ENCODE data around the gene OSTC. TPM values are rescaled to one million over a fixed set of nuclear protein-coding genes. Genes with fewer than 3 reads are reported as not detected.
"Not testable (repeated sequence)": the region's sequence is repeated elsewhere in the genome, so short reads cannot be mapped to it uniquely, and the experiment has no call there.

OSTC gene
- total and polyA plus RNA-seq, 2 of the 13 experiments (the other 11 are each of a cell fraction or from before 2014, with no cell fraction given) = 208 to 380 TPM

- BruUV-seq (replicated peaks); H3K36me3 ChIP-seq (replicated peaks in 1 of 2; ENCODE audit: control insufficient read depth in 1 of 2, insufficient read depth in 2 of 2, low read length in 2 of 2); FAIRE-seq; CTCF ChIA-PET (ENCODE audit: low intra/inter-chr PET ratio, low total read pairs); H3K79me2 ChIP-seq (ENCODE audit: insufficient read depth, low read length); DNase-seq (ENCODE audit: low spot score); ATAC-seq; POLR2A ChIA-PET; H3K9me3 ChIP-seq (ENCODE audit: low read length); H3K27ac ChIP-seq (ENCODE audit: extremely low read length, insufficient read depth, low read length); intact Hi-C loops (cut with micrococcal nuclease; ENCODE audit: unreplicated experiment); H3K27me3 ChIP-seq (ENCODE audit: control insufficient read depth in 1 of 2, insufficient read depth in 2 of 2, low read length in 2 of 2); H3K9ac ChIP-seq (ENCODE audit: insufficient read depth, low read depth, low read length); in situ Hi-C loops (cut with HindIII; ENCODE audit: extremely low pct_ligation_motif_present, low pct_unique_long_range_greater_than_20kb); H4K20me1 ChIP-seq (ENCODE audit: insufficient read depth, low read length); H2AFZ ChIP-seq (ENCODE audit: low read length); H3K4me3 ChIP-seq (replicated peaks in 1 of 3; ENCODE audit: insufficient read depth in 1 of 3, low read depth in 2 of 3, low read length in 3 of 3); H3K4me2 ChIP-seq (ENCODE audit: low read depth, low read length): not testable (repeated sequence)
- WGBS (ENCODE audit: low lambda C conversion rate) = 62% methylated on average over 7 of the region's 7 CpGs
- peaks cover 11% of the 10 kb centered on the region; the same call in 1 of the 2 replicates for H3K4me1 ChIP-seq (ENCODE audit: insufficient read depth, low read length)
These were observed 60.2 kb downstream of the OSTC start for GRCh38 chr4:108710578-108710977.

GRCh38 chr4:108714880-108715279, 64.5 kb downstream of the OSTC start:
- TF ChIP-seq SRF (IDR thresholded peaks at IDR 0.05; ENCODE audit: low read depth, low read length) = no peak
- no peak for TF ChIP-seq RBFOX2 (IDR thresholded peaks at IDR 0.05; ENCODE audit: low read depth, low read length)
- TF ChIP-seq SOX5 (CRISPR knock-in tag; IDR thresholded peaks at IDR 0.05; ENCODE audit: borderline replicate concordance) = peak; percentile 52; the same call in 1 of the 2 replicates
- TF ChIP-seq, protein P1, sequence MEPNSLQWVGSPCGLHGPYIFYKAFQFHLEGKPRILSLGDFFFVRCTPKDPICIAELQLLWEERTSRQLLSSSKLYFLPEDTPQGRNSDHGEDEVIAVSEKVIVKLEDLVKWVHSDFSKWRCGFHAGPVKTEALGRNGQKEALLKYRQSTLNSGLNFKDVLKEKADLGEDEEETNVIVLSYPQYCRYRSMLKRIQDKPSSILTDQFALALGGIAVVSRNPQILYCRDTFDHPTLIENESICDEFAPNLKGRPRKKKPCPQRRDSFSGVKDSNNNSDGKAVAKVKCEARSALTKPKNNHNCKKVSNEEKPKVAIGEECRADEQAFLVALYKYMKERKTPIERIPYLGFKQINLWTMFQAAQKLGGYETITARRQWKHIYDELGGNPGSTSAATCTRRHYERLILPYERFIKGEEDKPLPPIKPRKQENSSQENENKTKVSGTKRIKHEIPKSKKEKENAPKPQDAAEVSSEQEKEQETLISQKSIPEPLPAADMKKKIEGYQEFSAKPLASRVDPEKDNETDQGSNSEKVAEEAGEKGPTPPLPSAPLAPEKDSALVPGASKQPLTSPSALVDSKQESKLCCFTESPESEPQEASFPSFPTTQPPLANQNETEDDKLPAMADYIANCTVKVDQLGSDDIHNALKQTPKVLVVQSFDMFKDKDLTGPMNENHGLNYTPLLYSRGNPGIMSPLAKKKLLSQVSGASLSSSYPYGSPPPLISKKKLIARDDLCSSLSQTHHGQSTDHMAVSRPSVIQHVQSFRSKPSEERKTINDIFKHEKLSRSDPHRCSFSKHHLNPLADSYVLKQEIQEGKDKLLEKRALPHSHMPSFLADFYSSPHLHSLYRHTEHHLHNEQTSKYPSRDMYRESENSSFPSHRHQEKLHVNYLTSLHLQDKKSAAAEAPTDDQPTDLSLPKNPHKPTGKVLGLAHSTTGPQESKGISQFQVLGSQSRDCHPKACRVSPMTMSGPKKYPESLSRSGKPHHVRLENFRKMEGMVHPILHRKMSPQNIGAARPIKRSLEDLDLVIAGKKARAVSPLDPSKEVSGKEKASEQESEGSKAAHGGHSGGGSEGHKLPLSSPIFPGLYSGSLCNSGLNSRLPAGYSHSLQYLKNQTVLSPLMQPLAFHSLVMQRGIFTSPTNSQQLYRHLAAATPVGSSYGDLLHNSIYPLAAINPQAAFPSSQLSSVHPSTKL (CRISPR knock-in tag; IDR thresholded peaks at IDR 0.05) = peak; percentile 53; the same call in 1 of the 2 replicates
- no peak for TF ChIP-seq SOX13 (IDR thresholded peaks at IDR 0.05)
- TF ChIP-seq SOX13 (CRISPR knock-in tag; conservative IDR thresholded peaks at IDR 0.05 in 1 of 2, IDR thresholded peaks at IDR 0.05 in 1 of 2) = peak in 1 of 2 experiments; percentile 56; a peak in 1 of 4 replicates
- TF ChIP-seq SOX6 (IDR thresholded peaks at IDR 0.05) = no peak
- TF ChIP-seq SOX6 (CRISPR knock-in tag; IDR thresholded peaks at IDR 0.05) = peak; percentile 35; the same call in 1 of the 2 replicates
- TF ChIP-seq, protein P2, sequence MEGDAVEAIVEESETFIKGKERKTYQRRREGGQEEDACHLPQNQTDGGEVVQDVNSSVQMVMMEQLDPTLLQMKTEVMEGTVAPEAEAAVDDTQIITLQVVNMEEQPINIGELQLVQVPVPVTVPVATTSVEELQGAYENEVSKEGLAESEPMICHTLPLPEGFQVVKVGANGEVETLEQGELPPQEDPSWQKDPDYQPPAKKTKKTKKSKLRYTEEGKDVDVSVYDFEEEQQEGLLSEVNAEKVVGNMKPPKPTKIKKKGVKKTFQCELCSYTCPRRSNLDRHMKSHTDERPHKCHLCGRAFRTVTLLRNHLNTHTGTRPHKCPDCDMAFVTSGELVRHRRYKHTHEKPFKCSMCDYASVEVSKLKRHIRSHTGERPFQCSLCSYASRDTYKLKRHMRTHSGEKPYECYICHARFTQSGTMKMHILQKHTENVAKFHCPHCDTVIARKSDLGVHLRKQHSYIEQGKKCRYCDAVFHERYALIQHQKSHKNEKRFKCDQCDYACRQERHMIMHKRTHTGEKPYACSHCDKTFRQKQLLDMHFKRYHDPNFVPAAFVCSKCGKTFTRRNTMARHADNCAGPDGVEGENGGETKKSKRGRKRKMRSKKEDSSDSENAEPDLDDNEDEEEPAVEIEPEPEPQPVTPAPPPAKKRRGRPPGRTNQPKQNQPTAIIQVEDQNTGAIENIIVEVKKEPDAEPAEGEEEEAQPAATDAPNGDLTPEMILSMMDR (CRISPR knock-in tag; IDR thresholded peaks at IDR 0.05) = peak; percentile 18; the same call in 1 of the 2 replicates
- Histone ChIP-seq H3K4me2 (ENCODE audit: low read depth, low read length) (no peak overlapping the region), H3K4me3 (replicated peaks in 1 of 3; ENCODE audit: insufficient read depth in 1 of 3, low read depth in 2 of 3, low read length in 3 of 3) (no peak overlapping the region), H3K79me2 (ENCODE audit: insufficient read depth, low read length) (no peaks in the 10 kb centered on the region), H2AFZ (ENCODE audit: low read length) (no peak overlapping the region), H3K9ac (ENCODE audit: insufficient read depth, low read depth, low read length) (no peak overlapping the region), H4K20me1 (ENCODE audit: insufficient read depth, low read length) (no peaks in the 10 kb centered on the region), H3K9me3 (ENCODE audit: low read length) (no peaks in the 10 kb centered on the region), H3K36me3 (replicated peaks in 1 of 2; ENCODE audit: control insufficient read depth in 1 of 2, insufficient read depth in 2 of 2, low read length in 2 of 2) (no peaks in the 10 kb centered on the region), H3K27ac (ENCODE audit: extremely low read length, insufficient read depth, low read length) (no peak overlapping the region), H3K27me3 (ENCODE audit: control insufficient read depth in 1 of 2, insufficient read depth in 2 of 2, low read length in 2 of 2) (0 out of 5 replicates have a peak, but pooled peaks cover 0 to 4% of the 10 kb centered on the region in 2 experiments), H3K4me1 (ENCODE audit: insufficient read depth, low read length) (peaks cover 11% of the 10 kb centered on the region; the same call in 1 of the 2 replicates)
- 4% methylated on average over 4 of the region's 4 CpGs for WGBS (ENCODE audit: low lambda C conversion rate)
- CTCF ChIA-PET (ENCODE audit: low intra/inter-chr PET ratio, low total read pairs) = no interaction called here
- ATAC-seq (peak; percentile 52; the same call in 1 of the 3 replicates), DNase-seq (ENCODE audit: low spot score) (peak; percentile 29), FAIRE-seq (no peak)
- POLR2A ChIA-PET = no interaction called here
- in situ Hi-C loops (cut with HindIII; ENCODE audit: extremely low pct_ligation_motif_present, low pct_unique_long_range_greater_than_20kb) = no loop called here
- intact Hi-C loops (cut with micrococcal nuclease; ENCODE audit: unreplicated experiment) = no loop called here
- BruUV-seq (replicated peaks) = no TSS peak

Measured in HepG2 (cell line).